ENCODE results near the gene GRK2. TPM values are rescaled to one million over a fixed set of nuclear protein-coding genes. Genes with fewer than 3 reads are reported as not detected.

The GRK2 gene
- total and polyA plus RNA-seq, 2 of the 8 experiments (the other 6 are each of a cell fraction or from before 2014, with no cell fraction given) = 47.3 to 49.7 TPM

DNA sequence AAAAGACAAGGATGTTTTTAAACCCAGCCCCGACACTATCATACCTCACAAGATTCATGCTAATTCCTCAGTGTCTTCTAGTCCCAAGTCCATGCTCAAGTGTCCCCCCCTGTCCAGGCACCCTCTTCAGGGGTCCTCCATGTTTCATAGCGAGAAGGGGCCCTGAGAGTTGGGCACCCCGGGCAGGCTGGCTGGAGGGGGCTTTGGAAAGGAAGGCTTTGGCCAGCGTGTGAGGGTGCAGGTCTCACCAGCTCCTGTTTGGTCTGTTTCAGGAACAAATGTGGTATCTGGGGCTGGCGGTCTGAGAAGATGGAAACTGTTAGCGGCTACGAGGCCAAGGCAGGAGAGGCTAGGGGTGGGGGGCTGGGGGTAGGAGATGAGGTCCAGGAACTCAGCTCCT is 32.5 kb downstream of the GRK2 start (continued):
- TF ChIP-seq TEAD4 (IDR thresholded peaks at IDR 0.05; ENCODE audit: low read depth, low read length) (no peak), CHD7 (IDR thresholded peaks at IDR 0.05; ENCODE audit: insufficient replicate concordance, low read length) (no peak), TAF7 (optimal IDR thresholded peaks at IDR 0.05; ENCODE audit: borderline replicate concordance, low read depth, low read length) (no peak), MAFK (IDR thresholded peaks at IDR 0.05; ENCODE audit: low read depth, low read length) (no peak), RNF2 (IDR thresholded peaks at IDR 0.05; ENCODE audit: borderline replicate concordance, low read depth, low read length, missing control alignments, poor library complexity, severe bottlenecking) (no peak), GABPA (IDR thresholded peaks at IDR 0.05; ENCODE audit: borderline replicate concordance, insufficient read depth, low read length) (no peak)

All from H1 (cell line).